Transverse colon (tissue), 4 donors: ENCODE measurements around the gene PDE10A. TPM values are rescaled to one million over a fixed set of nuclear protein-coding genes. Genes with fewer than 3 reads are reported as not detected.

Experiments used
- DNase-seq: peaks from one replicate; pipeline ENCODE4 v3.0.0-alpha.2; 2019
- H3K27ac ChIP-seq, 4 donors: fragments of 200-600 bp; sonication (generic); 2 replicates each; pipeline ENCODE4 v1.5.1; 2016 to 2018; ENCODE audit warnings: inconsistent platforms in 4 of 4
- H3K27me3 ChIP-seq: fragments of 200-600 bp; sonication (generic); 2 replicates; pipeline ENCODE4 v1.5.1; 2017; ENCODE audit warnings: inconsistent platforms
- H3K36me3 ChIP-seq, 4 donors: fragments of 200-600 bp; sonication (generic); 2 replicates each; pipeline ENCODE4 v1.5.1; 2017 to 2019; ENCODE audit warnings: inconsistent platforms in 4 of 4
- H3K4me1 ChIP-seq, 4 donors: fragments of 200-600 bp; sonication (generic); 2 replicates each; pipeline ENCODE4 v1.5.1; 2017 to 2020; ENCODE audit warnings: inconsistent platforms in 4 of 4
- H3K4me3 ChIP-seq, 4 donors: fragments of 200-600 bp; sonication (generic); 1 replicate in 1 of 4; 2 replicates in 3 of 4; pipeline versions ENCODE4 v1.5.1 to v1.6.1; 2017 to 2019; ENCODE audit warnings: inconsistent platforms in 4 of 4
- H3K9me3 ChIP-seq, 2 donors: fragments of 200-600 bp; sonication (generic); 2 replicates each; pipeline ENCODE4 v1.5.1; 2017 to 2019; ENCODE audit warnings: inconsistent platforms in 2 of 2
- EP300 ChIP-seq: sonication (generic); formaldehyde crosslinking; IDR thresholded peaks from one replicate; pipeline ENCODE4 v1.6.1; 2017; ENCODE audit warnings: antibody characterized with exemption, low read depth
- POLR2A ChIP-seq: fragments of 450-650 bp; IDR thresholded peaks from one replicate; pipeline ENCODE4 v1.6.1; 2016; ENCODE audit warnings: antibody characterized with exemption, mild to moderate bottlenecking, moderate library complexity
- POLR2AphosphoS5 ChIP-seq, 3 donors: sonication (generic); formaldehyde crosslinking; IDR thresholded peaks; one replicate each; pipeline ENCODE4 v1.6.1; 2016; ENCODE audit warnings: antibody characterized with exemption in 3 of 3
- WGBS, 2 donors: methylation state at CpG; one replicate each; pipeline ENCODE4 v1.1.5; 2018; ENCODE audit warnings: low coverage in 1 of 2; 5-methylcytosine and 5-hydroxymethylcytosine counted together
- in situ Hi-C, 4 donors: fragments of 200-750 bp; cut with MboI; loops; one replicate each; pipeline versions ENCODE4 v1.15.0 to v1.15.1; 2017; ENCODE audit warnings: low sequenced_read_pairs in 3 of 4, low pct_ligation_motif_present in 1 of 4, low pct_unique_long_range_greater_than_20kb in 1 of 4
- intact Hi-C: fragments of 100-400 bp; cut with DNase I; formaldehyde crosslinking; loops from one replicate; pipeline ENCODE4 v1.15.1; 2023; ENCODE audit warnings: low total_unique reads
- total RNA-seq, 4 donors: library from RNA; depleted of rRNA; stranded (reverse); fragments of >200 nt; gene quantifications; one replicate each; pipeline ENCODE4 v1.1.0, GENCODE V29; 2016
- TF ChIP-seq, protein P1 (sequence below), 5 experiments: fragments of 200-600 bp in 3 of 5; fragments of 450-650 bp in 2 of 5; sonication (generic) in 3 of 5; IDR thresholded peaks; 1 replicate in 2 of 5; 2 replicates in 3 of 5; pipeline ENCODE4 v1.5.1; 2016 to 2017; ENCODE audit warnings: antibody characterized with exemption in 5 of 5, inconsistent platforms in 3 of 5, mild to moderate bottlenecking in 2 of 5, moderate library complexity in 1 of 5

PDE10A gene
- total RNA-seq, 4 donors from 2014 or later = 1.4 to 15.3 (median 4.3) TPM

DNA sequence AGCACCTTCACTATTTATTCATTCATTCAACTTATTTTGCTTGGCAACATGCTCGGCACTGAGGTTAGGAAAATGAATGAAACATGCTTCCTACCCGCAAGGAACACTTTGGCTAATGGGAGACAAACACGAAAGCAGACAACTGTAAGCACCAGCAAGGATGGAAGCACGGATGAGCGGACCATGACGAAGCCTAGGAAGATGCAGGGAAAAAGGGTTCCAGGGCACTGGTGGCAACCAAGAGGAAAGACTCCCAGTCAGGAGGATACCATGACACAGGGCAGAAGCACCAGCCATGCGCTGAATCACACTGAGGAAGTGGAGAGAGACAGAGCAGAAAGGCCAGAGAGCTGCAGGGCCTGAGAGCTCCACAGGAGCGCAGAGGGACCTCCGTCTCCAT lies 9.8 kb downstream of the PDE10A start:
- no peak for DNase-seq
- 81 to 93% methylated on average over 8 to 9 of the region's 9 CpGs for WGBS, 2 donors
- Histone ChIP-seq H3K9me3 (no peaks in the 10 kb centered on the region), H3K4me3 (no peak overlapping the region), H3K27me3 (peaks cover 3% of the 10 kb centered on the region), H3K4me1 (no peaks in the 10 kb centered on the region), H3K27ac (no peak overlapping the region), H3K36me3 (no peaks in the 10 kb centered on the region)
- in situ Hi-C loops (no loop called here), intact Hi-C loops (no loop called here)
- TF ChIP-seq EP300 = no peak
- TF ChIP-seq, protein P1, sequence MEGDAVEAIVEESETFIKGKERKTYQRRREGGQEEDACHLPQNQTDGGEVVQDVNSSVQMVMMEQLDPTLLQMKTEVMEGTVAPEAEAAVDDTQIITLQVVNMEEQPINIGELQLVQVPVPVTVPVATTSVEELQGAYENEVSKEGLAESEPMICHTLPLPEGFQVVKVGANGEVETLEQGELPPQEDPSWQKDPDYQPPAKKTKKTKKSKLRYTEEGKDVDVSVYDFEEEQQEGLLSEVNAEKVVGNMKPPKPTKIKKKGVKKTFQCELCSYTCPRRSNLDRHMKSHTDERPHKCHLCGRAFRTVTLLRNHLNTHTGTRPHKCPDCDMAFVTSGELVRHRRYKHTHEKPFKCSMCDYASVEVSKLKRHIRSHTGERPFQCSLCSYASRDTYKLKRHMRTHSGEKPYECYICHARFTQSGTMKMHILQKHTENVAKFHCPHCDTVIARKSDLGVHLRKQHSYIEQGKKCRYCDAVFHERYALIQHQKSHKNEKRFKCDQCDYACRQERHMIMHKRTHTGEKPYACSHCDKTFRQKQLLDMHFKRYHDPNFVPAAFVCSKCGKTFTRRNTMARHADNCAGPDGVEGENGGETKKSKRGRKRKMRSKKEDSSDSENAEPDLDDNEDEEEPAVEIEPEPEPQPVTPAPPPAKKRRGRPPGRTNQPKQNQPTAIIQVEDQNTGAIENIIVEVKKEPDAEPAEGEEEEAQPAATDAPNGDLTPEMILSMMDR (IDR thresholded peaks at IDR 0.05) = no peak
- TF ChIP-seq POLR2AphosphoS5 (IDR thresholded peaks at IDR 0.05) = no peak
- no peak for TF ChIP-seq POLR2A

DNA sequence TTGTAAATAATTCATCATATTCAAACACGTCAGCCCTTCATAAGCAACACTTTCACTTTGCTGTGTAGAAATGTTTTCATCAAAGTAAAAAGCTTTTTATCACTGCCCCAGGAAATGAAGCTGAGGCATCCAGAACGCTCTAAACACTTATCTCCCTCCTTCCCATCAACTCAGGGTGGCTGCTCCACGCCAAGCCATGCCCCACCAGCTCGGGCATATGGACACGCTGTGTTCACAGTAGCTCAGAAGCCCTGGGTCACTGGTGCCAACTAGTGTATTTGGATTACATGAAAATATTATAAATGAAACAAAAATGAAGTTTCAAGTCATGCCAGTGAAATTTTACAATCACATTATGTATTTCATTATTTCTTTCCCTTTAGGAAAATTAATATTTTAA lies 10.3 kb downstream of the PDE10A start:
- in situ Hi-C loops (no loop called here), intact Hi-C loops (no loop called here)
- DNase-seq = no peak
- Histone ChIP-seq H3K27ac (no peak overlapping the region), H3K27me3 (peaks cover under 1% of the 10 kb centered on the region), H3K9me3 (no peaks in the 10 kb centered on the region), H3K4me3 (no peak overlapping the region), H3K36me3 (no peaks in the 10 kb centered on the region), H3K4me1 (no peaks in the 10 kb centered on the region)
- 64 to 70% methylated on average over 5 of the region's 5 CpGs for WGBS, 2 donors
- TF ChIP-seq, protein P1 (IDR thresholded peaks at IDR 0.05) = no peak
- TF ChIP-seq POLR2AphosphoS5 (IDR thresholded peaks at IDR 0.05) (no peak), POLR2A (no peak), EP300 (no peak)

DNA sequence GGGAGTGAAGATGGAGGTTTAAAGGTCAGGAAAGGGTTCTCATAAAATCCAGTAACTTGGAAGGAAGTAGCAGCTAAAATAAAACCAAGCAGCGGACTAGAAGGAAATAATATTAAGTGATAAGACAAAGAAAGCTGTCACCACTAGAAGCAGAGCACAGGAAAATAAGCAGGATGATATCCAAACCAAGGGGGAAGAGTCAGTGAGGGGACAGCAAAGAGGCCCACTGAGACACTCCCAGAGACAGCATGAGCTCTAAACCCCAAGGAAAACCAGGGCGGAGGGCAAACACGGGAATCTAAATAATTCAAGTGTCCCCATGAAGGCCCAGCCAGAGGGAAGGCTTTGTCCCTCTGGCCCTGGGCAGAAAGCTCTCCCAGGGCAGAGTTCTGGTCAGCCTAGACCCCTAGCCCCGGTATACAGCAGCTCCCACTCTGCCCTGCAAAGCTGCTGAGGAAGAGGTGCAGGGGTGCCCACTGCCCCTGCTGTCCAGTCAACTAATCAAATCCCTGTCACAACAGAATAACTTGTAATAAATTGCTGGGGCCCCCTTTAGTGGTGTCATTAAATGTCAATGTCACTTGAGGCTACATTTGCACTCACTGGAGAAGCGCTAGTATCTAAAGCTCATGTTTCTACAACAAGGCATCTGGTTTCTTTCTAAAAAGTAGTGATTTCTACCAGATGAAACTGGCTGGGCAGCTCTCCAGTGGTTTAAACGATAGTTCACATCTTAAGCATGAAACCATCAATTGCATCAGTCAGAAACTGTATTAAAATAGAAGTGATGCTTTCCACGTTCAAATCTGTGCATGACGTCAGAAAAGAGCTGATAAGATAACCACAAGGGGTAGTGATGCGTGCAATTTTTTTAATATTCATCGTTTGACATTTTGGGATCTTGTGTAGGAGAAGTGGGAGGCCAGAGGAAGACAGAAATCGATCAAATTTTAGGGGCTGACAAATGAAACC lies 13.6 kb downstream of the PDE10A start:
- TF ChIP-seq EP300 (no peak), POLR2AphosphoS5 (IDR thresholded peaks at IDR 0.05) (no peak)
- no peak overlapping the region for H3K27ac ChIP-seq
- no peak for DNase-seq
- no peaks in the 10 kb centered on the region for H3K4me1 ChIP-seq
- WGBS, 2 donors = 59 to 61% methylated on average over 5 to 11 of the region's 11 CpGs
- in situ Hi-C loops = no loop called here
- H3K27me3 ChIP-seq = no peaks in the 10 kb centered on the region
- H3K4me3 ChIP-seq = no peak overlapping the region
- no peaks in the 10 kb centered on the region for H3K9me3 ChIP-seq
- H3K36me3 ChIP-seq = no peaks in the 10 kb centered on the region
- intact Hi-C loops = no loop called here

DNA sequence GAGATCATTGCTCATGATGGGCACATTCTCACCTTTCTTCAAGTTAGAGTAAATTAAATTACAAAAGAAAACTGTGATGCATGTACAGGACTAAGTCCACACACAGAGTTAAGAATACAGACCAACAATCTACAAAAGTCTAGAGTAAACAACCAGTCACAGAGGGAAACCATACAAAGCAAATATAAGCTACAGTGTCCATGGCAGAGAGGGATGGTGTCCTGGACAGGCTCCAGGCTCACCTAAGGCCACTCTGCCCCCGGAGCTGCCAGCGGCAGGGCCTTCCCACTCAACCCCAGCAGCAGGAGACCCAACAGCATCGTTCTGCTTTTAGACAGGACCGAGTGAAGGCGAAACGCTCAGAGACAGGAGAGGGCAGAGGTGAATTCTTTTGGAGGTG lies 16.0 kb downstream of the PDE10A start:
- Histone ChIP-seq H3K36me3 (no peaks in the 10 kb centered on the region), H3K4me3 (no peak overlapping the region), H3K27ac (no peak overlapping the region), H3K4me1 (no peaks in the 10 kb centered on the region), H3K9me3 (no peaks in the 10 kb centered on the region), H3K27me3 (no peaks in the 10 kb centered on the region)
- intact Hi-C loops (no loop called here), in situ Hi-C loops (no loop called here)
- TF ChIP-seq POLR2AphosphoS5 (IDR thresholded peaks at IDR 0.05) = no peak
- TF ChIP-seq, protein P1 (IDR thresholded peaks at IDR 0.05) = no peak
- no peak for TF ChIP-seq POLR2A
- TF ChIP-seq EP300 = no peak
- DNase-seq = no peak
- WGBS, 2 donors = 47 to 70% methylated on average over 6 of the region's 6 CpGs
